Activated T-helper 1 cell treated with anti-CD3 and anti-CD28 coated beads, Interleukin-2, amount 50 U/mL, for 16 hours (primary cell): Measurements from ENCODE around the gene PARD6B.
"Not testable (repeated sequence)": the region's sequence is repeated elsewhere in the genome, so short reads cannot be mapped to it uniquely, and the experiment has no call there.

Source experiments
- DNase-seq, 2 donors: peaks; one replicate each; pipeline ENCODE4 v3.0.0-alpha.2; 2020; ENCODE audit warnings: low read depth in 1 of 2, low spot score in 1 of 2

PARD6B gene

GRCh38 chr20:50772420-50773185, 41.2 kb downstream of the PARD6B start:
- no peak for DNase-seq

- DNase-seq = no peak
Measured at GRCh38 chr20:50774515-50774914, 43.1 kb downstream of the PARD6B start.

- no peak for DNase-seq
Measured at GRCh38 chr20:50776122-50776817, 44.9 kb downstream of the PARD6B start.

- no peak for DNase-seq
Measured at GRCh38 chr20:50777373-50777772, 46.0 kb downstream of the PARD6B start.

- DNase-seq = not testable (repeated sequence)
Measured at GRCh38 chr20:50778994-50779393, 47.6 kb downstream of the PARD6B start.

GRCh38 chr20:50783390-50783789, 52.0 kb downstream of the PARD6B start:
- no peak for DNase-seq

- DNase-seq = no peak
Measured at GRCh38 chr20:50783903-50784302, 52.5 kb downstream of the PARD6B start.

- DNase-seq = no peak
Measured at GRCh38 chr20:50784464-50784863, 53.1 kb downstream of the PARD6B start.

GRCh38 chr20:50786703-50787102, 55.3 kb downstream of the PARD6B start:
- DNase-seq = no peak

GRCh38 chr20:50787181-50787580, 55.8 kb downstream of the PARD6B start:
- no peak for DNase-seq

- DNase-seq = no peak
Measured at GRCh38 chr20:50788045-50788991, 56.9 kb downstream of the PARD6B start.

GRCh38 chr20:50789968-50790650, 58.7 kb downstream of the PARD6B start:
- no peak for DNase-seq

GRCh38 chr20:50790651-50791277, 59.4 kb downstream of the PARD6B start:
- peak; percentile 62 to 67 for DNase-seq

GRCh38 chr20:50792708-50793574, 61.6 kb downstream of the PARD6B start:
- DNase-seq = no peak

- DNase-seq = peak in 1 of 2 donors; percentile 20
Measured at GRCh38 chr20:50793575-50794016, 62.2 kb downstream of the PARD6B start.

- no peak for DNase-seq
Measured at GRCh38 chr20:50794181-50794845, 62.9 kb downstream of the PARD6B start.

GRCh38 chr20:50794846-50795634, 63.7 kb downstream of the PARD6B start, which contains the start of gene BCAS4:
Gene BCAS4, plus strand, starts transcription at chr20:50795061. Its CDS starts 23 bp downstream, at chr20:50795084.
- peak; percentile 59 to 80 for DNase-seq

- DNase-seq = no peak
Measured at GRCh38 chr20:50797142-50797541, 65.8 kb downstream of the PARD6B start.
